NCI-H446 (cell line): ENCODE data around the gene SYN1.

ENCODE experiments used
- DNase-seq, 2 experiments: peaks; one replicate each; lab custom pipeline; 2025; lab: John Stamatoyannopoulos, UW

SYN1 gene

GRCh38 chrX:47572773-47573340 is 46.8 kb downstream of the SYN1 start:
- no peak for DNase-seq

DNA sequence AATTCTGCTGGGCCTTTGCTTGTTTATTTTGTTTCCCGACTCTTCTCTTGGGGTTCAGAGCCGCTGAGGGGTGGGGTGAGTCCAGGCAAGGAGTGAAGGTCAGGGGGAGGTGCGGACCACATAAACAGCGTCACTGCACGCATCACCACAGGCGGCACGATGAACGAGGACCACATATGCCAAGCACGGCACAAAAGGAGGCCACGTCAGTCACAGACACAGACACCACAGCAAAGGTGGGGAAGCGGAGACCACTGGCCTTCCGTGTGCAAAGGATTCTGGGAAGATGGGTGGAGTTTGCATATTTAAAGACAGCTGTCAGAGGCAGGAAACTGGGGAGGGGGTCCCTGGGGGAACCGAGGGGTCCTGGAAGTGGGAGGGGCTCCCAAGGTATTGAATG is 47.8 kb downstream of the SYN1 start:
- no peak for DNase-seq

GRCh38 chrX:47571215-47571614 is 48.4 kb downstream of the SYN1 start:
- DNase-seq, result no peak

DNA sequence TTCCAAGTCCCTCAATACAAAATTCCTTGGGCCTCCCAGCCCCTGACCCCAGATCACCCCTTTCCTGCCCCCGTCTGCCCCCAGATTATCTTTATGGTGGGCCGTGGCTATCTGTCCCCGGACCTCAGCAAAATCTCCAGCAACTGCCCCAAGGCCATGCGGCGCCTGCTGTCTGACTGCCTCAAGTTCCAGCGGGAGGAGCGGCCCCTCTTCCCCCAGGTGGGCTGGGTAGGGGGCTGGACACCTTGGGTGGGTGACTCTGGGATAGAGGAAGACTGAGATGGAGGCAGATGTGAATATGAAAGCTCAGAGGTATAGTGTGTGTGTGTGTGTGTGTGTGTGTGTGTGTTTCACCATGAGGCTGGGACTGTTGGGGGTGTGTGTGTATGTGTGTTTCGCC is 48.9 kb downstream of the SYN1 start:
- DNase-seq, result no peak

- DNase-seq, result no peak
These were observed 50.9 kb downstream of the SYN1 start for GRCh38 chrX:47568656-47569295.

GRCh38 chrX:47566841-47567240 is 52.8 kb downstream of the SYN1 start:
- no peak for DNase-seq

- DNase-seq, result no peak
These were observed 55.1 kb downstream of the SYN1 start for GRCh38 chrX:47564438-47565085.

DNA sequence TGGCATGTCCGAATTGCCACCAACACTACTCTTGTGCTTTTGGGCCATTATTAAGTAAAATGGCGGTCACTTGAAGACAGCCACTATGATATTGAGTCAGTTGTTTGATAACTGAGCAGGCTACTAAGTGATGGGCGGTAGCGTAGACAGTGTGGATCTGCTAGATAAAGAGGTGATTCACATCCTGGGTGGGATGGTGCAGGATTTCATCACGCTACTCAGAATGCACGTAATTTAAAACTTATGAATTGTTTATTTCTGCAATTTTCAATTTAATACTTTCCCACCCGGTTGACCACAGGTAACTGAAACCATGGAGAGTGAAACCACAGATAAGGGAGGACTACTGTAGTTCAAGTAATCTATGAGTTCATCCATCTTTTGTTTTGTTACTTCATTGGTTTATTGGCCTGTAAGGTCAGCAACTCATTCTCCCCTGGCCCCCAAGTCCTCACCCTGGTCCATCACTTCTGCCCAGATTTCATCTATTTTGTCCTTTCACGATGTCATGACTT is 55.8 kb downstream of the SYN1 start:
- no peak for DNase-seq

DNA sequence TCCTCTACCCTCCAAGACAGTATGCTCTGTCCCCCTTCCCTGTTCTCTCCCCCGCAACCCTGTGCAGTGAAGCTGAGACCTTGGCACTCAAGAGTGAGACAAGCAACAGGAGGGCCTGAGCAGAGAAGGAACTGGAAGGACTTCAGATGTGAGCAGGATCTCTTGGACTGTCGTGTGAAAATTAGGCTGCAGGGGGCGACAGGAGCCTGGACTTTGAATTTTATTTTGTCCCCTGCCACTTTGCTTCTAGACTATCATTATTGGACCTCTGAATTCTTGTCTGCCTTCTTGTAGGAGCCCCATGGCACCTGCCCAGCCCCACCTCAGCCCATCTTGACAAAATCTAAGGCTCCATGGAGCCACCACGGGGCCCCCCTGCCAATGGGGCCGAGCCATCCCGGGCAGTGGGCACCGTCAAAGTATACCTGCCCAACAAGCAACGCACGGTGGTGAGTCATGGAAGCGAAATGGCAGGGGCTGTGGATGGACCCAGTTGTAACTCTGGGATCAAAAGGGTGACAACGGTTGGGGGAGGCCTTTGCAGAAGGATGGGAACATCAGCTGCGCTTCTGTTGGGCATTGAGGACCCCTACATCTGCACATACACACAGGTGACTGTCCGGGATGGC is 56.9 kb downstream of the SYN1 start:
- peak in 1 of 2 experiments; percentile 2 for DNase-seq

- no peak for DNase-seq
These were observed 58.0 kb downstream of the SYN1 start for GRCh38 chrX:47561659-47562151.

- peak; percentile 93 to 98 for DNase-seq
These were observed 58.6 kb downstream of the SYN1 start, which contains the start of gene ARAF for GRCh38 chrX:47560934-47561658. Gene ARAF (plus strand): TSS chrX:47561205. CDS start chrX:47562968, 1,763 bp downstream.

GRCh38 chrX:47560179-47560933 is 59.3 kb downstream of the SYN1 start:
- DNase-seq, result no peak

GRCh38 chrX:47558436-47558835 is 61.2 kb downstream of the SYN1 start:
- DNase-seq, result no peak

DNA sequence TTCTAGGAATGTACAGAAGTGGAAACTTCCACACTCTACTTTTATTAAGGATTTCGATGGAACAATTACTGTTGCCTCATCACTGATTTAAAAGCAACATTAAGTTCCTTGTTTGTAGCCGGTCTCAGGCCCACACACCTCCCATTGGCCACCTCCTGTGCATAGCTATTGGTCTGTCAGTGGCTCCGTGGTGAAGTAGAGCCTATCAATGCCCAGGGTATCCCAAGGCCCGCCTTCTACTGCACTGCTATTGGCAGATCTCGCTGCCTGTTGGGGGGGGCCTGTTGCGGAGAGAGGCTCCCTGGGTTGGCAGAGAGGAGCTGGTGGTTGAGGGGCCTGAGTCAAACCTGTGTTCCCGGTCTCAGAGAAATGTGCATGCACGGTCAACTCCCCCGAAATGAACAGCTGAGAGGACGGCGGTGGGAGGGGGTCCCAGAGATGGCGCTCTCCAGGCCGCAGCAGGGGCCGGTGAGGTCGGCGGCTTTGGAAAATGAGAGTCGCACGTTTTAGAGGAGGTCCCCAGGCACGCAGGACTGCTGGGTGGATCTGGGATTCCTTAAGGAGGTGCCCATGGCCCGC is 63.5 kb downstream of the SYN1 start:
- DNase-seq, result peak; percentile 73 to 90

DNA sequence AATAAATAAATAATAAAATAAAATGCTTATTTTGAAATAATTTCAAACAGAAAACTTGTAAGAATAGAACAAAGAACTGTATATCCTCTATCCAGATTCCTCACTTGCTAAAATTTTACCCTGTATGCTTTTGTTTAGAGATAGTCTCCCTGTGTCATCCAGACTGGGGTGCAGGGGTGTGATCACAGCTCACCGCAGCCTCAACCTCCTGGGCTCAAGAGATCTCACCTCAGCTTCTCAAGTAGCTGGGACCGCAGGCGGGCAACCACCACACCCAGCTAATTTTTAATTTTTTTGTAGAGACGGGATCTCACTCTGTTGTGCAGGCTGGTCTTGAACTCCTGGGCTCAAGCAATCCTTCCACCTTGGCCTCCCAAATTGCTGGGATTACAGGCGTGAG is 76.2 kb downstream of the SYN1 start:
- DNase-seq, result no peak

- peak; percentile 26 to 75 for DNase-seq
These were observed 78.7 kb downstream of the SYN1 start for GRCh38 chrX:47540754-47541538.

- DNase-seq, result no peak
These were observed 79.8 kb downstream of the SYN1 start for GRCh38 chrX:47539860-47540259.

DNA sequence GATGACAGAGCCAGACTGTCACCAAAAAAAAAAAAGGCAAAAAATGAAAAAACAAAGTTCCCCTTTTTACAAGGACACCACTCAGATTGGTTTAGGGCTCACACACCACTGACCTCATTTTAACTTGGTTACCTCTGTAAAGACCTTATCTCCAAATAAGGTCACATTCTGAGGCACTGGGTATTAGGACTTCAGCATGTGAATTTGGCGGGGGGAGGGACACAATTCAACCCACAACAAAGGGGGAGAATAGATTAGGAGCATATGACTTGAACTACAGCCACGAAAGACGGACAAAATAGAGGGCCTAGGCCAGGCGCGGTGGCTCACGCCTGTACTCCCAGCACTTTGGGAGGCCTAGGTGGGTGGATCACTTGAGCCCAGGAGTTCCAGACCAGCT is 89.6 kb downstream of the SYN1 start:
- no peak for DNase-seq

DNA sequence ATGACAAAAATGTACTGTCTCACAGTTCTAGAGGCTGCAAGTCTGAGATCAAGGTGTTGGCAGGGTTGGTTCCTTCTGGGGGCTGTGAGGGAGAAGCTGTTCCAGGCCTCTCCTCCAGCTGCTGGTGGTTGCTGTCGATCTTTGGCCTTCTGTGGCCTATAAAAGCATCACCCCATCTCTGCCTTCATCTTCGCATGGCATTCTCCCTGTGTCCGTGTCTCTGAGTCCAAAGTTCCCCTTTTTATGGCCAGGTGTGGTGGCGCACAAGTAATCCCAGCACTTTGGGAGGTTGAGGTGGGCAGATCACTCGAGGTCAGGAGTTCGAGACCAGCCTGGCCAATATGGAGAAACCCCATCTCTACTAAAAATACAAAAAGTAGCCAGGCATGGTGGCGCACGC is 90.1 kb downstream of the SYN1 start:
- DNase-seq, result no peak

DNA sequence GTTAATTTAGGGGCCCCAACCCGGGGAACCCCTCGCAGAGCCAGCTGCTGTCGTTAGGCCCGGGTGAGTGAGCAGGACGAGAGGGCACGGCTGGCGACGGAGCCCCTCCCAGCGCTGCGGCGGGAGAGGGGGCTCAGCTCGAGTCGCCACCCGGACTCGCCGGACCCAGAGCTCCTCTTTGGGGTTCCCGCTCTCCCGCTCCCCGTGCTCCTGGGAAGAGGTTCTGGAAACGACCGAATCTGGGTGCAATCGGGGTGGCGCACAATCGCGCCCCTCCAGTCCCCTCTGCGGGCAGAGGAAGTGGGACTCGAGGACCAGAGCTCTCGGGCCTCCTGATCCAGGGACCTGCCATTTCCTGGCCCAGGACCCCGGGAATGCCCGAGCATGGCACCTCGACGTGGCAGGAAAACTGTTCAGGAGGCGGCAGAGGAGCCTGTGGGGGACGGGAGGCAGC is 95.9 kb downstream of the SYN1 start:
- DNase-seq, result no peak
